Hematopoietic multipotent progenitor cell treated with erythropoietin and hydrocortisone succinate and interleukin-3 and kit ligand, for 6 days (in vitro differentiated cells): Measurements from ENCODE around the gene TEP1.
"Not testable (repeated sequence)": the region's sequence is repeated elsewhere in the genome, so short reads cannot be mapped to it uniquely, and the experiment has no call there.

Source experiments
- DNase-seq: peaks from one replicate; pipeline ENCODE4 v3.0.0-alpha.2; 2015

Gene TEP1

DNA sequence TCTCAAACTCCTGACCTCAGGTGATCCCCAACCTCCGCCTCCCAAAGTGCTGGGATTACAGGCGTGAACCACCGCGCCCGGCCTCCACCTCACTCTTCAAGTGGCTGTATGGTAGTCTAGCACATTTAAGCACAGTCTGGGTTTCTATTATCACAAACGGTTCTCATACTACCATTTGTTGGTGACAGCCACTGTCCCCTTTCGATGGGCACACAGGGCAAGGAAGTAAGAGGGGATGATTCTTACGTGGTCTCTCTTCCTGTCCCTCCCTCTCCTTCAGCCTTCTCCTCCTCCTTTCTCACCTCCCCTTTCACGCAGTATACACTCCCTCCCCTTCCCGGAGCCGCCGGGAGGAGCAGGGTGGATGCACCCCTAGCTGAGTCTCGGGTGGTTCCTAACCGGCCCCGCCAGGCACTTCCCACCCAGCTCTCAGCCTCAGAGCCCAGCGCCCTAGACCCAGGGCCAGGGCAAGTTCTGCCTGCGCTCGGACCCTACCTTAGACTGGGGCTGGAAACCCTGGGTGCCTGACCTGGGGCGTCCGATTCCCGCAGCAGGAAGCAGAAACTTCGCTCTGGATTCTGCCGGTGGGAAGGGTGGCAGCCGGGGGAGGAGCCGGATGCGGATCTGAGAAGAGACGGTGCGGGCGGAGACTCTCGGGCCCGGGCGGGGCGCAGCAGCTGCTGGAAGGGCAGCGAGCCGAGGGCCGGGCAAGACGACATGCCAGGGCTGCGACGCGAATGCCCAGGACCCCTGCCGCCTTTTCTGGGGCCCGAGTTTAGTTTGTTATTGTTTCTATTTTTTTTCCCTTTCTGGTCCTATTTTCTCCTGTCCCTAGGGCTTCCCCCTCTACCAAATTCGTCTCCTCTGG is at the start of gene TEP1:
TEP1 (minus strand) TSS at position 626 of the 868 bp plus-strand sequence. CDS start 5,062 bp downstream, outside the sequence.
- DNase-seq: peak; percentile 88

DNA sequence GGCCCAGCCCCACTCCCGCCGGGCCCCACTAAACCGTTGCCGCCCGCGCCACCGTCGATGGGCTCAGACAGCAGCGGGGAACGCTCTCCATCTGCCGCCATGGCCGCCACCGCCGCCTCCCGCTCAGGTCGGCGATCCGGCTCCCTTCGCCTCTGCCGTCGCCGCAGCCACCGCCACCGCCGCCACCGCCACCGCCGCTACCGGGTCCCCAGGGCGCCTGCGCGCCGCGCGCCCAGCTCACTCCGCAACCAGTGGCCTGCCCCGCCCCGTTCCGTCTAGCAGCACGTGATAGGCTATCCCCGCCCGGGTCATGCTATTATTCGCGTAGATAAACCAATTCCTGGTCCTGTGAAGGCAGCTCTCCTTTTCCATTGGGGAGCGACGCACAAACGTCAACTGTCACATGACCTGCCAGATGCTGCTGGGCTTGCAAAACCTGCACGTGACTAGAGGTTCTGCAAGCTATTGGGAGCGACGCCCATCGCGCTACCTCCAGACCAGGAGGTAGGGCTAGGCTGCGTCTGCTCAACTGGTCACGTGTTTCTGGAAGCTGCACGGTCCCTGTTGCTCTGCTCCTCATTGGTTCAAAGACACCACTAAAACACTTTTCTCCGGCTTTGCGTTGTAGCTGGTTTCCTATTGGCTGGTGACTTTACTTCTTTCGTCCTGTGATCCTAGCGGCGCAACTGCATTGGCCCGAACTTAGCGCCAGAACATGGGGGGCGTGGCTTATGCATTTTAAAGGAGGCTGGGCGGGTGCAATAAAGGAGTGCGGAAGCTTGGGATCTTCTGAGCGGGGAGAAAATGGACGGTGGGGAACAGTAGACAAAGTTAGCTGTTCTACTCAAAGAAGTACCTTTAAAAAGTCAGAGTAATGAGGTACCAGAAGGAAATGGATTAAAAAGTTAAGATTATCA is 48.2 kb upstream of the TEP1 start, which contains the start of gene PIP4P1:
PIP4P1 (minus strand) TSS at position 210 of the 917 bp plus-strand sequence; CDS start at position 101, 109 bp downstream.
- peak; percentile 100 for DNase-seq

DNA sequence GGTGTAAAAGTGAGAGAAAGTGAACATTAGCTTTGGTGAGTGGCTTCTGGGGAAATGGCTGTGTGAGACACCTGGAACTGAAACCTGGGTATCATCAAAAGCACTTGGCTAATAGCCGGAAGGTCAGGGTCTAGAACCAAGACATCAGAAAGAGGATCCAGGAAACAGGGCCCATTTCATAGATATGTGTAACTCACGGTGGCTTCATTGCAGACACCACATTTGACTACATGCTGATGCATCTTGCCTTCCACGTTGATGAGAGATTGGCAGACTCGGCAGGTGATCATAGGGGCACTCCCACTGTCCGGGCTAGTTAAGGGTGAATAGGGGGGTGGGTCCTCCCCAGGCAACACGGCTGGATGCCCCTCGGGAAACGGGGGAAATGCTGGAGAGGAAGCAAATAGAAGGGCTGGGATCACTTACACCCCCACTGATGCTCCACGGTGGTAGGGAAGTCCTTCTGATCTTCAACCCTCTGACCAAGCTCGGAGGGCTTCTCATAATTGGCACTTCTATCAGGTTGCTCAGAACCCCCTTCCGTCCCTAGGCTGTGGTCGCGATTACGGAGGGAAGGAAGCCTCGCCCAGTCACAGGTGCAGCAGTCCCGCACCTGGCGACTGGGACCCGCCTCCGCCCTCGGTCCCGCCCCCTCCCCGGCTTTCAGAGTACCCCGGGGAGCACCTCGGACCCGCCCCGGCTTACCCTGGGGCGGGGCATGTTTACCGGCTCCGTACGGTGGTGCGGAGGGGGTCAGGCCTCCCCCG is 47.3 kb upstream of the TEP1 start:
- peak; percentile 35 for DNase-seq

DNA sequence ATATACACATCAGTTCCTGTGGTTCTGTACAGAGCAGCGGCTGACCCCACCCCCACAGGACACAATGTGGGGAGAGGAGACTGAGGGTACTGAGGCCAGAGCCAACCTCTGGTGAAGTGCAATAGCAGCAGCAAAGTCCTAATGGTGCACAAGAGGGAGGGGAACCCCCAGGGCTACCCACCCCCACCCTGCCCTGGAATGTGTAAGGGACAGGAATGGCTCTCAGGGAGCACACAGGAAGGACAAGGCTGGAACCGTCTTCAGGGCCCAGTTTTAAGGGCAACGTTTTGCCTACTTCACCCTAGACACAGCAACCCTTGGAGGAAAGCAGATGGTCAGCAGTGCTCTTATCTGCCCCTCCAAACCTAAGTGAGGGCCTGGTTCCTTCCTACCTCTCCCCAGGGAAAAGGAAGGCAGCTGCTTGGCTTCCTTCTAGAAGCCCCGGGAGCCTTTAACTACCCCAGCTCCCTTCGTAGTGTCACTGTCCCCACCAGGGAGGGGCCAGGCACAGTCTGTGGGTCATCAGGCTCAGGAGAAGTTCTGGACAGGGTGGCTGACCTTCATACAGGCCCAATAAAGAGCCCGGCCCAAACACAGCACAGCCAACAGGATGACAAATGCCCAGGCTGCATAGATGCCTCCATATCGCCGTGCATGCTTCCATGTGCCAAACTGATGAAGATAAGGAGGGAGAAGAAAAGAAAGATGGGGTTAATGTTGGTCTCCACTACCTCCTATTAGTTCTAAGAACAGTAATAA is 44.9 kb upstream of the TEP1 start:
- no peak for DNase-seq

DNA sequence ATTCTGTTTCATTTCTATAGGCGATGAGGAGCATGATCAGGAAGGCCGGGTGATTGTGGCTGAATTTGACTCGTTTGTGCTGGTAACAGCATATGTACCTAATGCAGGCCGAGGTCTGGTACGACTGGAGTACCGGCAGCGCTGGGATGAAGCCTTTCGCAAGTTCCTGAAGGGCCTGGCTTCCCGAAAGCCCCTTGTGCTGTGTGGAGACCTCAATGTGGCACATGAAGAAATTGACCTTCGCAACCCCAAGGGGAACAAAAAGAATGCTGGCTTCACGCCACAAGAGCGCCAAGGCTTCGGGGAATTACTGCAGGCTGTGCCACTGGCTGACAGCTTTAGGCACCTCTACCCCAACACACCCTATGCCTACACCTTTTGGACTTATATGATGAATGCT is 43.7 kb upstream of the TEP1 start:
- peak; percentile 46 for DNase-seq

DNA sequence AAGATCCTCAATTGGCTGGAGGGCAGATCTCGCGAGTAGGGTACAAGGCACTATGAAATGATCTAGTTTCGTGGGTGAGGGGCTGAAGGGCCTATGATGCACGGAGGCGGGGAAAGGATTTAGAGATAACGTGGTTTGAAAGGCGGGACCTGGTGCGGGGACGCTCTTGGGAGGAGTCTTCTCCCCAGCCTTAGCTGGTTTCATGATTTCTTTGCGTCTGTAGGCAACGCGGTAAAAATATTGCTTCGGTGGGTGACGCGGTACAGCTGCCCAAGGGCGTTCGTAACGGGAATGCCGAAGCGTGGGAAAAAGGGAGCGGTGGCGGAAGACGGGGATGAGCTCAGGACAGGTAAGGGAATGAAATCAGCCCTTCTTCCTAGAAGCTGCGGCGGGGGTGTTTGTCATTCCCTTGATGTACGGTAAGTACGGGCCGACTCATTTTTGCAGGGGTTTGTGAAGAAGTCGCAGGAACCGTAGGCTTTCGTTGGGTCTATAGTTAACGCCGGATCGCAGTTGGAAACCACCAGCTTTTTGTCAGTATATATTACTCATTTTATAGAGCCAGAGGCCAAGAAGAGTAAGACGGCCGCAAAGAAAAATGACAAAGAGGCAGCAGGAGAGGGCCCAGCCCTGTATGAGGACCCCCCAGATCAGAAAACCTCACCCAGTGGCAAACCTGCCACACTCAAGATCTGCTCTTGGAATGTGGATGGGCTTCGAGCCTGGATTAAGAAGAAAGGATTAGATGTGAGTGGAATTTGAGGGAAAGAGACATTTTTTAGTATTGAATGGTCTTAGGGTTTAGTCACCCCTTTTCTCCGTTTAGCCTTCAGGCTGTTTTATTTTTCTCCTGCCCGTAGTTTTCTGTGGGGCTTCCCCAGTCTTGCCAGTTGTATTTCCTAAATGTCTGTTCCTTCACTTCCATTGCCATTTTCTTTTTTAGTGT is 42.3 kb upstream of the TEP1 start:
- peak; percentile 98 for DNase-seq

DNA sequence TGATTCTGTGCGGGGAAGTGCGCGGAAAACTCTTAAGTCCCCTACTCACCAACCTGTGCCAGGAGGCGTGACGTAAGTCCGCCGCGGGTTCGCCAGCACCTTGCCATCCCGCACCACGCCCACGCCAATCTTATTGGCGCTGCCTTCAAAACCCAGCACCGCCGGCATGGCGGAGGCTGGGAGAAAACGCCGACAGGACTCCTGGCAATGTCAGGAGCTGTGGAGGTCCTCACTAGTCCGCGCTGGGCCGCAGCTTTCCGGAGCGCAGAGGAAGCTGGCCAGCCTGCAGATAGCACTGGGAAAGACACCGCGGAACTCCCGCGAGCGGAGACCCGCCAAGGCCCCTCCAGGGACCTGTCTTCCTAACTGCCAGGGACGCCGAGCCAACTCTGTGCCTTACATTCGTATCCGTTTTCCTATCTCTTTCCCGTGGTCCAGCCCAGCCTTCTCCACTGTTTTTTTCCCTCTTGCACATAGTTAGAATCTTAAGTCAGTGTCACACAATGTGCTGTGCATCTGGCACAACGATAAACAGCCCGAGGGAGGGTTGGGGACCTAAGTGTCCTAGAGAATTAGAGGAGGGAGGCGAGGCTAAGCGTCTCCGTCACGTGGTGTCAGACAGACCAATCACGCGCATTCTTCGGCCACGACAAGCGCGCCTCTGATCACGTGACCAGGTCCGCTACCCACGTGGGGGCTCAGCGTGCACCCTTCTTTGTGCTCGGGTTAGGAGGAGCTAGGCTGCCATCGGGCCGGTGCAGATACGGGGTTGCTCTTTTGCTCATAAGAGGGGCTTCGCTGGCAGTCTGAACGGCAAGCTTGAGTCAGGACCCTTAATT is 41.4 kb upstream of the TEP1 start, which contains the start of the genes APEX1 and OSGEP:
APEX1 (plus strand) TSS at position 711 of the 839 bp plus-strand sequence. CDS start 420 bp downstream, outside the sequence.
OSGEP (minus strand) TSS at position 297 of the 839 bp plus-strand sequence; CDS start at position 168, 129 bp downstream.
- peak; percentile 100 for DNase-seq

DNA sequence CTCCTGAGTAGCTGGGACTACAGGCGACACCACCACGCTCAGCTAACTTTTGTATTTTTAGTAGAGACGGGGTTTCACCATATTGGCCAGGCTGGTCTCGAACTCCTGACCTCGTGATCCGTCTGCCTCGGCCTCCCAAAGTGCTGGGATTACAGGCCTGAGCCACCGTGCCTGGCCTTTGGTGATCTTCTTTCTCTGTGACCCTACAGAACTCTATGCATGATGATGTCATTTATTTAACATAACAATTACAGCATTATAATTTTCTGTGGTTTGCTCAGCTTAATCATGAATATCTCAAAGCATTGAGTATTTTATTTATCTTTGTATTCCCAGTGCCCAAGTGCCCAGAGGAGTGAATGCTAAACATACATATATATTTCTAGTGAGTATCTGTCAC is 39.5 kb upstream of the TEP1 start:
- DNase-seq: not testable (repeated sequence)

DNA sequence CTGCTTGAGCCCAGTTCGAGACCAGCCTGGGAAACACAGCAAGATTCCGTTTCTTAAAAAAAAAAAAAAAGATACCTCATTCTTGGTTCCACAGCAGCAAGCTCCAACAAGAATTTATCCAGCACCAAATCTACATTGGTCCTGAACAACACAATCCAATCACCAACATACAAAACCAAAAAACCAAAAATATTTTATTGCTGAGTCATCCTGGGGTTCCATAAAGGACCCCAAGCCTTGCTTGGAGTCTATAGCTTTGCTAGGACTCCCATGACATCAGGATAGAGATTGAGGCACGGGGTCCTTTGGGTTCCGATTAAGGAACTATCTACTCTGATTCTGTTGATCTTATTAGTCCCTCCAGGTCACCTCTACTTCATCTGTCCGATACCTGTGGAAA is 33.6 kb upstream of the TEP1 start:
- DNase-seq: no peak

DNA sequence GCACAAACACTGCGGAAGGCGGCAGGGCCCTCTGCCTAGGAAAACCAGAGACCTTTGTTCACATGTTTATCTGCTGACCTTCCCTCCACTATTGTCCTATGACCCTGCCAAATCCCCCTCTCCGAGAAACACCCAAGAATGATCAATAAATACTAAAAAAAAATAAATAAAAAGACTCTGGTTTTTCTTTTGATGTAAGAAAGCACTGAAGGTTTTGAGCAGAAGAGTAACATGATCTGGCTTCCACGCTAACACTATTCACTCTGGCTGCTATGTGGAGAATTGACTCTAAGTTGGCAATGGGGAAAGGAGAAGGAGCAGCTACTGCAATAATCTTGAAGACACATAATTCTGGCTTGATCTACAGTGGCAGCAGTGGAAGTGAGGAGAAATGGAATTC is 30.3 kb upstream of the TEP1 start:
- DNase-seq: not testable (repeated sequence)

DNA sequence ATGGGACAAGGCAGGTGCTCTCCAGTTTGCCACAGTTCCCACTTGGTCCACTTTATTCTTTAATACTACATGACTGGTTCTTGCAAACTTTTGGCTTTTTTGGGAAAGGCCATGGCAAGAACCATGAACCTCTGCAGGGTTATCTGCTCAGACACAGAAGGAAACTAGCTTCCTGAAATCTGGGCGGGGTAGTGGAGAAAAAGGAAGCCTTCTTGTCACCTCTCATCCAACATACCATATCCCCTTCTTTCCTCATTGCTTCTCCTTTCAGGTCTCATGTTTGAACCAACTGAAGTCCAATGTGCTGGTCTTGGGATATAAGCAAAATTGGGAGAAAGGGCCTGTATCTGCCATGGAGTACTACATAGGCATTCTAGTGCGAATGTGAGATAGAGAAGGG is 28.2 kb upstream of the TEP1 start:
- no peak for DNase-seq

DNA sequence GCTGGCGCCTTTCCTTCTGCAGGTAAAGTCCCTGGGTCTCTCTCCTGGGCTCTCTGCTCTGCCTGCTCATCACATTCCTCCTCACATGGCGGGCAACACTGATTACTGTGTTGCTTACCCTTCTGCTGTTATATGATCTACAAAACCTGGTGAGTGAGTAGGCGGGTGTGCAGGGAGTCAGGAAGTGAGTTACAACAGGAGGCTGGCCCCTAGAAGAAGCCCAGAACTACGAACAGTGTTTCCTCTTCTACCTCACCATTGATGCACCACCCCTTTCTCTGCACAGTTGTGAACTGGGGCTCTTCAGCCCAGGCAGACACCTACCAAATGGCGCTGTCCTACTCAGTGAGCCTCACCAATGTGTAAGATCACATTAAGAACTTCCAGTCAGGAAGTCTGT is 27.6 kb upstream of the TEP1 start:
- peak; percentile 17 for DNase-seq

DNA sequence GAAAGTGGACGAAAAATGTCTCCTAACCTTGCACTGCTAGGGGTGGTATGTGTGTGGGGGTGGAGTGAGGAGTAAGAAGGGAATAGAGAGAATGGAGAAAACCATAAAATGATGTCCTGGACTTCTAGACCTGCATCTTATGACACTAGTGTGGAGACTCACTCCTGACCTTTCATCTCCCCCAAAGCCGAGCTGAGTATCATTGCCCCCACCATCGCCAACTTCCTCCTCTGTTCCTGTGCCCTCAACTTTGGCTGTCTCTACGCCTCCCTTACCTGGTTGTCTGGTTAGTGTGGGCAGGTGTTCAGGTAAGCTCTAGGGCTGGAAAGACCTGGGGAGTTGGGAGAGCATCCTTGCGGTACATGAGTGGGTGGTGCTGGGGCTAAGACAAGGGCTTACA is 27.2 kb upstream of the TEP1 start:
- no peak for DNase-seq

DNA sequence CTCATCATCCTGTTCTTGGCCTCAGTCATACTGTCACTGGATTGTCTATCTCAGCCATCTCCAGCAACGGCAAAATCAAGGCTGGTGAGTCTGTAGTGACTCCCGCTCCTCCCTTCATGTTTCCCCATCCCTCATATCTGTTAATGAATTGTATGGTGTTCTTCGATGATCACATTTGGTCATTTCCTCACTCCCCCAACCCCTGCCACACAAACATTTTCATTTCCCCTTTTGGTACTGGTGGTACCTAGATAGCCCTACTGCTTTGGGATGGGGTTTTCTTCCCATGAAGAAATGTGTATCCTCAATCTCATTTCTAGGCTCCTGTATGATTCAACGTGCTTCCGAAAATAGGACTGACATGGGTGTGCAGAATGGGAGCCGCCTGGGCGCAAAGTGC is 25.4 kb upstream of the TEP1 start:
- no peak for DNase-seq

DNA sequence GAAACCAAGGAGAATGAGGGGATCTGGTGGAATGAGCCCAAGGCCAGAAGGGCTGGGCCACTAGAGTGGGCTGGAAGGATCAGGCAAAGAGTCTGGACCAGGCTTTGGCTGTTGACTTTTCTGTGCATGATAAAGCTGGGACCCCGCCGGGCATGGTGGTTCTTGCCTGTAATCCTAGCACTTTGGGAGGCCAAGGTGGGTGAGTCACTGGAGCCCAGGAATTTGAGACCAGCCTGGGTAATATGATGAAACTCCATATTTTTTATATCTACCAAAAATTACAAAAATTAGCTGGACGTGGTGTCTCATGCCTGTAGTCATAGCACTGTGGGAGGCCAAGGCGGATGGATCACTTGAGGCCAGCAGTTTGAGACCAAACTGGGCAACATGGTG is 23.1 kb upstream of the TEP1 start:
- no peak for DNase-seq

DNA sequence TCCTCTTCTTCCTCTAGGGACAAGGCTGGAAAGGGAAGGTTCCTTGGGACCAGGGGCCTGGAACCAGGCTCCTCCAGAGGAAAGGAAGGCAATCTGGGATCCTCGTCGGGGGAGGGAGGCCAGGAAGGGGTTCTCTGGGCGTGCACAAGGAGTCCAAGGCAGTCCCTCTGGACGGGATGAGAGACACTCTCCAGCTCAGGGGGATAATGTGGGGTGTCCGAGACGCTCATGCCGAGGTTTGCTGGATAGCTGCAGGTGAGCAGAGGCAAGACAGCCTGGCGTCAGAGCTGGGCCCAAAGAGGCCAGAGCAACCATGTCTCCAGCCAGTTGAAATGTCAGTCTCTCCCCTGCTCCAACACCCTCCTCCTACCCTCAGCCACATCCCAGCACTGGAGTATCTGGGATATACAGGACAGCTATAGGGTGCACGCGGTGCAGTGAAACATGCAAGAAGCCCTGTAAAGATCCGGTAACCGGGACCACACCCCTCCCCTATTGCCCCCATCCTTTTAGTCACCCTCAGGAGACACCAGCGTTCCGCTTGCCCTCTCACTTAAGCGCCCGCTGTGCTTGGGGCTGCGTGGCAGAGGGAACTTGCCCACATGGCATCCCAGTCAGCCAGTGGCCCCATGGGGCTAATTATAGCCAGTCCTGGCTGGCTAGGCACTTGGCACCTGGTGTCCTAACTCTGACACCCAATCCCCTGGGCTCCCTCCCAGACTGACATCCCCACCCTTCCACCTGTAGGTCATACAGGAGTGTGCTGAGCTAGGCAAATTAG is 22.5 kb upstream of the TEP1 start, which contains the start of gene KLHL33:
KLHL33 (minus strand) TSS at position 585 of the 781 bp plus-strand sequence; CDS start at position 230, 355 bp downstream.
- DNase-seq: no peak

DNA sequence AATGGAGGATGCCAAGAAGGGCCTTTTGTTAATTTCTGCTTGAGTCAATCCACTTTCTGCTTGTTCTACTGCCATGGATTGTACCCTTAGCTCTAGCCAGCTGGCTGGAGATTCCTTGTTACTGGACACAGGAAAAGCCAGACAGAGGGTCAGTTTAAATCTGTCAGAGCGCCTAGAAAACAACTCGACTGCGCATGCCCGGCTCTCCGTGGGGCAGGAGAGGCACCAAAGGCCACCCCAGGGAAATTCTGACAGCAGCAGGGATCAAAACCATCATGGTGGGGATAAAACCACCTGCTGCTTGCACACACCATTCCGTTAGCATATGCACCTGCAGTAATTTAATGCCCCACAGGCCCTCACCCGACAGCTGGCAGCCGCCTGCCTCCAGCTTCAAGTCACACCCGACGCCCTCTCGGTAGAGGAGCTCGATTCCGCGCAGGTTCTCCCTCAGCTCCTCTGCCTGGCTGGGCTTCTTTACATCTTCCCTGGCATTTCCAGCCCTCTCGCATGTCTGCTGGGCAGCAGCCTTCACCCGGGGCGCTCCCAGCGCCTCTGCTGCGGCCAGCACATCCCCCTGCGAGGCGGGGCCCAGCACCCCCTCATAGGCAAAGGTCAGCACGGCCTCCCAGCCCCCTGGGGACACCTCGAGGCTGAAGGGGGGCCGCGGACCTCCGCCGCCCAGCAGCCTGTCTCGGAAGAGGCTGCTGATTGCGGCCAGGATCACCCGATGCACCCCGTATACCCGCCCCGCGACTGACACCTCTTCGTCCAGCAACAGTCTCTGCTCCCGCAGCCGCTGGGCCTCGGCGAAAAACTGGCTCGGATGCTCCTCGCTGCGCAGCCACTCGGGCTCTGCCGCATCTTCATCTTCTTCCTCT is 21.6 kb upstream of the TEP1 start:
- no peak for DNase-seq
